Hepatocyte (in vitro differentiated cells): ENCODE measurements around the gene JAKMIP1.

Experiments used
- CTCF ChIP-seq: fragments of 200-600 bp; sonication (generic); IDR thresholded peaks from 2 replicates; pipeline ENCODE4 v1.5.1; 2016; ENCODE audit warnings: antibody characterized with exemption, mild to moderate bottlenecking; ENCODE audit not compliant: poor library complexity
- EZH2 ChIP-seq: fragments of 200-600 bp; sonication (generic); IDR thresholded peaks from 2 replicates; pipeline ENCODE4 v1.6.1; 2016; ENCODE audit warnings: antibody characterized with exemption, mild to moderate bottlenecking, borderline replicate concordance

GRCh38 chr4:6184169-6184568, 16.2 kb downstream of the JAKMIP1 start:
- TF ChIP-seq CTCF (no peak), EZH2 (no peak)
